Caco-2 (cell line): ENCODE measurements around the gene KTI12. TPM values are rescaled to one million over a fixed set of nuclear protein-coding genes. Genes with fewer than 3 reads are reported as not detected.
"Not testable (repeated sequence)": the region's sequence is repeated elsewhere in the genome, so short reads cannot be mapped to it uniquely, and the experiment has no call there.

Source experiments
- BruUV-seq: library from RNA; stranded (reverse); fragments of 400-500 nt; replicated peaks from 2 replicates; lab custom pipeline; 2021; lab: Mats Ljungman, UMichigan
- CTCF ChIA-PET: fragments of 300-600 bp; sonication (Branson Sonifier 250); formaldehyde crosslinking; loops from one replicate; lab custom pipeline; 2022; ENCODE audit warnings: antibody characterized with exemption; lab: Charles Lee
- POLR2A ChIA-PET: fragments of 300-600 bp; sonication (Branson Sonifier 250); formaldehyde crosslinking; loops from one replicate; lab custom pipeline; 2022; ENCODE audit warnings: antibody characterized with exemption; lab: Charles Lee
- DNase-seq, 2 experiments: peaks; one replicate each; pipeline versions ENCODE4 v3.0.0 to v3.0.0-alpha.2; 2020 to 2022
- H3K27me3 ChIP-seq: replicated peaks from 2 replicates; pipeline ENCODE4 v1.6.0; 2011; ENCODE audit warnings: low read length; ENCODE audit not compliant: control insufficient read depth, insufficient read depth
- H3K36me3 ChIP-seq: 2 replicates; pipeline ENCODE4 v1.5.1; 2011; ENCODE audit warnings: low read length; ENCODE audit not compliant: control insufficient read depth, insufficient read depth
- H3K4me1 ChIP-seq: fragments of 250-450 bp; sonication (Bioruptor Pico); 2 replicates; pipeline ENCODE4 v1.5.1; 2020; ENCODE audit warnings: mild to moderate bottlenecking
- H3K4me3 ChIP-seq: 2 replicates; pipeline ENCODE4 v1.5.1; 2011; ENCODE audit warnings: low read depth, mild to moderate bottlenecking, control low read depth, low read length
- H3K9me3 ChIP-seq: fragments of 250-450 bp; sonication (Bioruptor Pico); 2 replicates; pipeline ENCODE4 v1.5.1; 2020; ENCODE audit warnings: mild to moderate bottlenecking, moderate library complexity
- H3K27ac Mint-ChIP-seq: one replicate; pipeline ENCODE4 v1.8.0; 2022; ENCODE audit warnings: mixed read lengths; ENCODE audit not compliant: unreplicated experiment
- H3K27me3 Mint-ChIP-seq: one replicate; pipeline ENCODE4 v1.8.0; 2022; ENCODE audit warnings: mixed read lengths; ENCODE audit not compliant: insufficient read depth, unreplicated experiment
- H3K36me3 Mint-ChIP-seq: one replicate; pipeline ENCODE4 v1.8.0; 2022; ENCODE audit warnings: mild to moderate bottlenecking, mixed read lengths; ENCODE audit not compliant: insufficient read depth, unreplicated experiment
- H3K4me1 Mint-ChIP-seq: one replicate; pipeline ENCODE4 v1.8.0; 2022; ENCODE audit warnings: low read depth, mixed read lengths; ENCODE audit not compliant: unreplicated experiment
- H3K4me3 Mint-ChIP-seq: one replicate; pipeline ENCODE4 v1.8.0; 2022; ENCODE audit warnings: mild to moderate bottlenecking, moderate library complexity, mixed read lengths; ENCODE audit not compliant: unreplicated experiment
- H3K9me3 Mint-ChIP-seq: one replicate; pipeline ENCODE4 v1.8.0; 2022; ENCODE audit warnings: mixed read lengths; ENCODE audit not compliant: unreplicated experiment
- intact Hi-C: fragments of 100-400 bp; cut with micrococcal nuclease; formaldehyde crosslinking; loops from one replicate; pipeline ENCODE4 v1.10.0; 2022; ENCODE audit not compliant: unreplicated experiment
- total RNA-seq: library from RNA; stranded (reverse); gene quantifications from 2 replicates; pipeline ENCODE4 v1.2.3, GENCODE V29; 2022
- TF ChIP-seq, protein P1 (sequence below), 2 experiments: fragments of 200-600 bp in 1 of 2; IDR thresholded peaks; 1 replicate in 1 of 2; 2 replicates in 1 of 2; pipeline versions ENCODE4 v1.5.1 to v1.8.0; 2011 to 2022; ENCODE audit warnings: antibody characterized with exemption in 1 of 2, control low read depth in 1 of 2, inconsistent platforms in 1 of 2, low read depth in 1 of 2, low read length in 1 of 2, mild to moderate bottlenecking in 1 of 2, moderate library complexity in 1 of 2; ENCODE audit not compliant: insufficient read depth in 1 of 2, severe bottlenecking in 1 of 2, unreplicated experiment in 1 of 2

The KTI12 gene
- total RNA-seq, 1 experiment from 2014 or later: 11.8 TPM

DNA sequence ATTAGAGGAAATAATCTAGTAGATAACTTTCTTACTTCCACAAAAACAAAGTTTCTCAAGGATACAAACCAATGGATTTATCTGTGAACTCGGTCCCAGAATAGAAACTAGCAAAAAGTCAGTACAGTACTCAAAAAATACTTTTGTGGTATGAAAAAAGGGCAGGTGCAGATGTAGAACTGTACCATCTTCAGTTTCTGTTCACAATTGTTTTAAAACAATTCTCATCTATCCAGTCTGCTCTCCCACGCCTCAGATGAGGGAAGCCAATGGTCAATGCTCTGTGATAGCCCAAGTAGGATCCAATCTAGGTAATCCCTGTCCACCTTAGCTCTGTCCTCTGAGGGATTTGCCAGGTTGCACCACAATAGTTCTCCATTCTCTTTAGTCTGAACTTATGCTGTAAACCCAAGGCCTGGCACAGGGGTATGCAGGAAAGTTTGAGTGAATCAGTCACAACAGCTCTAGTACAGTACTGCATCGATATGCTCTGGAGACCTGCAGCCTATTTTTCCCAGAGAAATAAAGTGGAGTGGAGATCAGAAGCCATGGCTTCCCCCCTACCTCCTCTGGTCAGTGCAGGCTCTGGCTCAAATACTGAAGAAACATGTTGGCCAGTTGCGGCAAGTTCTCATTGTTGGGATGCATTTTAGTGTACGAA lies 1.4 kb downstream of the KTI12 start:
- POLR2A ChIA-PET: no interaction called here
- TF ChIP-seq, protein P1, sequence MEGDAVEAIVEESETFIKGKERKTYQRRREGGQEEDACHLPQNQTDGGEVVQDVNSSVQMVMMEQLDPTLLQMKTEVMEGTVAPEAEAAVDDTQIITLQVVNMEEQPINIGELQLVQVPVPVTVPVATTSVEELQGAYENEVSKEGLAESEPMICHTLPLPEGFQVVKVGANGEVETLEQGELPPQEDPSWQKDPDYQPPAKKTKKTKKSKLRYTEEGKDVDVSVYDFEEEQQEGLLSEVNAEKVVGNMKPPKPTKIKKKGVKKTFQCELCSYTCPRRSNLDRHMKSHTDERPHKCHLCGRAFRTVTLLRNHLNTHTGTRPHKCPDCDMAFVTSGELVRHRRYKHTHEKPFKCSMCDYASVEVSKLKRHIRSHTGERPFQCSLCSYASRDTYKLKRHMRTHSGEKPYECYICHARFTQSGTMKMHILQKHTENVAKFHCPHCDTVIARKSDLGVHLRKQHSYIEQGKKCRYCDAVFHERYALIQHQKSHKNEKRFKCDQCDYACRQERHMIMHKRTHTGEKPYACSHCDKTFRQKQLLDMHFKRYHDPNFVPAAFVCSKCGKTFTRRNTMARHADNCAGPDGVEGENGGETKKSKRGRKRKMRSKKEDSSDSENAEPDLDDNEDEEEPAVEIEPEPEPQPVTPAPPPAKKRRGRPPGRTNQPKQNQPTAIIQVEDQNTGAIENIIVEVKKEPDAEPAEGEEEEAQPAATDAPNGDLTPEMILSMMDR (IDR thresholded peaks at IDR 0.05; ENCODE audit: insufficient read depth in 1 of 2, low read depth in 1 of 2, low read length in 1 of 2, severe bottlenecking in 1 of 2, unreplicated experiment in 1 of 2): no peak

GRCh38 chr1:52028839-52029238 lies 4.8 kb downstream of the KTI12 start:
- H3K27me3 ChIP-seq, H3K9me3 Mint-ChIP-seq, DNase-seq, H3K4me3 ChIP-seq, POLR2A ChIA-PET, BruUV-seq, H3K4me3 Mint-ChIP-seq, H3K4me1 ChIP-seq, H3K4me1 Mint-ChIP-seq, intact Hi-C loops, H3K27ac Mint-ChIP-seq, H3K27me3 Mint-ChIP-seq, H3K9me3 ChIP-seq, CTCF ChIA-PET, H3K36me3 ChIP-seq: not testable (repeated sequence)
- H3K36me3 Mint-ChIP-seq: peaks cover 23% of the 10 kb centered on the region

More for the DNA sequence above, 1.4 kb downstream of the KTI12 start:
- Mint-ChIP-seq H3K36me3 (peaks cover 17% of the 10 kb centered on the region), H3K27ac (peak overlapping the region; percentile 89), H3K4me3 (peak overlapping the region; percentile 84), H3K9me3 (no peaks in the 10 kb centered on the region), H3K4me1 (peaks cover 6% of the 10 kb centered on the region), H3K27me3 (no peaks in the 10 kb centered on the region)
- no peaks in the 10 kb centered on the region for H3K9me3 ChIP-seq
- H3K36me3 ChIP-seq: no peaks in the 10 kb centered on the region; the same call in 1 of the 2 replicates
- H3K27me3 ChIP-seq: no peaks in the 10 kb centered on the region
- peak overlapping the region; percentile 88 for H3K4me3 ChIP-seq
- peaks cover 9% of the 10 kb centered on the region; the same call in 1 of the 2 replicates for H3K4me1 ChIP-seq
- intact Hi-C loops: loop anchor here (2.0 kb wide), 1 partner anchor 17 kb away; no protein-coding TSS in a partner anchor
- TSS peak; percentile 68 for BruUV-seq
- CTCF ChIA-PET: no interaction called here
- DNase-seq: no peak

DNA sequence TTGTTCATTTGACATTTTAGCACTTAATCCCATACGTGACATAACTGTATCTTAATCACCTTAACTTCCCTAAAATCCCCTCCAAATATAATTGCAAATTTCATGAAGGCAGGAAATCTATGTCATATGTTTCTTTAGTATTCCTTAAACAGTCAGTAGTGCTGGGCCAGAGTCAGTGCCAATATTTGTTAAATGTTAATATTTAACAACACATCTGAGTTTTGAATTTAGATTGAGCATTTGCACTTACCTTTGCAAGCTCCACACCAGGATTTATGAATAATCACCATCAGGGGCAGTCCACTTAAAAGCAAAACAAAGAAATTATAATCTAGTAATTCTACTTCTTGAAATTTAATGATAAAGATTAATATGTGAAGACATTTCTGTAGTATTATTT lies 5.3 kb downstream of the KTI12 start:
- H3K27ac Mint-ChIP-seq: no peak overlapping the region
- POLR2A ChIA-PET: no interaction called here
- intact Hi-C loops: no loop called here
- no peaks in the 10 kb centered on the region for H3K27me3 Mint-ChIP-seq
- TF ChIP-seq, protein P1 (IDR thresholded peaks at IDR 0.05; ENCODE audit: insufficient read depth in 1 of 2, low read depth in 1 of 2, low read length in 1 of 2, severe bottlenecking in 1 of 2, unreplicated experiment in 1 of 2): no peak
- CTCF ChIA-PET: no interaction called here
- Histone ChIP-seq H3K4me1 (peaks cover 9% of the 10 kb centered on the region; the same call in 1 of the 2 replicates), H3K27me3 (no peaks in the 10 kb centered on the region), H3K36me3 (no peaks in the 10 kb centered on the region; the same call in 1 of the 2 replicates), H3K4me3 (no peak overlapping the region), H3K9me3 (no peaks in the 10 kb centered on the region)
- peaks cover 6% of the 10 kb centered on the region for H3K4me1 Mint-ChIP-seq
- no peak overlapping the region for H3K4me3 Mint-ChIP-seq
- DNase-seq: no peak
- peaks cover 19% of the 10 kb centered on the region for H3K36me3 Mint-ChIP-seq
- BruUV-seq: no TSS peak
- H3K9me3 Mint-ChIP-seq: no peaks in the 10 kb centered on the region
